Muscle of arm (tissue), 12 donors: Measurements from ENCODE around the gene BHLHA15. TPM values are rescaled to one million over a fixed set of nuclear protein-coding genes. Genes with fewer than 3 reads are reported as not detected.

Experiments
- DNase-seq: peaks from one replicate; pipeline ENCODE4 v3.0.0-alpha.2; 2013
- polyA plus RNA-seq, 12 donors: library from polyadenylated mRNA; unstranded; fragments of 120-200 nt; gene quantifications; one replicate each; pipeline ENCODE4 v1.2.1, GENCODE V29; 2013; ENCODE audit not compliant: insufficient read length in 12 of 12

The BHLHA15 gene
- polyA plus RNA-seq, 12 donors = 0.21 to 0.68 (median 0.35) TPM; not detected in 5

- no peak for DNase-seq
Observed at GRCh38 chr7:98186452-98187137, 24.6 kb upstream of the BHLHA15 start.

- no peak for DNase-seq
Observed at GRCh38 chr7:98187138-98187502, 24.1 kb upstream of the BHLHA15 start.

GRCh38 chr7:98189559-98189958, 21.7 kb upstream of the BHLHA15 start:
- DNase-seq = no peak

- DNase-seq = no peak
Observed at GRCh38 chr7:98191668-98192431, 19.4 kb upstream of the BHLHA15 start.

- no peak for DNase-seq
Observed at GRCh38 chr7:98192781-98193457, 18.3 kb upstream of the BHLHA15 start.

- DNase-seq = no peak
Observed at GRCh38 chr7:98193474-98194180, 17.6 kb upstream of the BHLHA15 start.

GRCh38 chr7:98194186-98194585, 17.1 kb upstream of the BHLHA15 start:
- DNase-seq = no peak

- no peak for DNase-seq
Observed at GRCh38 chr7:98194672-98195457, 16.4 kb upstream of the BHLHA15 start.

- DNase-seq = no peak
Observed at GRCh38 chr7:98196706-98197605, 14.3 kb upstream of the BHLHA15 start.

GRCh38 chr7:98199131-98199530, 12.1 kb upstream of the BHLHA15 start:
- DNase-seq = no peak

- DNase-seq = no peak
Observed at GRCh38 chr7:98200364-98200763, 10.9 kb upstream of the BHLHA15 start.

GRCh38 chr7:98202367-98203195, 8.7 kb upstream of the BHLHA15 start:
- DNase-seq = no peak

- no peak for DNase-seq
Observed at GRCh38 chr7:98203261-98203963, 7.8 kb upstream of the BHLHA15 start.

GRCh38 chr7:98203964-98204605, 7.2 kb upstream of the BHLHA15 start:
- no peak for DNase-seq

- DNase-seq = no peak
Observed at GRCh38 chr7:98204670-98205069, 6.6 kb upstream of the BHLHA15 start.

GRCh38 chr7:98205162-98205845, 5.9 kb upstream of the BHLHA15 start:
- DNase-seq = no peak
